HCT116 (cell line): ENCODE results near the gene CLC. TPM values are rescaled to one million over a fixed set of nuclear protein-coding genes. Genes with fewer than 3 reads are reported as not detected.

ENCODE experiments used
- ATAC-seq: fragments of 200-7000 bp; cut with Tn5 transposase; 2 replicates; pipeline ENCODE4 v1.9.1; 2020; ENCODE audit warnings: mild to moderate bottlenecking, moderate library complexity
- BruUV-seq: library from RNA; stranded (reverse); fragments of 400-500 nt; replicated peaks from 2 replicates; lab custom pipeline; 2021; lab: Mats Ljungman, UMichigan
- CTCF ChIA-PET: fragments of 300-600 bp; sonication (Branson Sonifier 250); formaldehyde crosslinking; loops from one replicate; lab custom pipeline; 2021; ENCODE audit warnings: antibody characterized with exemption; lab: Charles Lee
- POLR2A ChIA-PET: fragments of 300-600, 350-600 bp; sonication (Branson Sonifier 250); formaldehyde crosslinking; loops from one replicate; lab custom pipeline; 2021; ENCODE audit warnings: antibody characterized with exemption; lab: Charles Lee
- RAD21 ChIA-PET, 2 experiments: fragments of 300-600 bp; sonication (Branson Sonifier 250); formaldehyde crosslinking; loops; one replicate each; lab custom pipeline; 2023; ENCODE audit warnings: low total read pairs in 2 of 2; ENCODE audit not compliant: uncharacterized antibody in 2 of 2, unreplicated experiment in 2 of 2, low non-redundant PET in 1 of 2; lab: Charles Lee
- DNase-seq: peaks from one replicate; pipeline ENCODE4 v3.0.0-alpha.2; 2010; ENCODE audit warnings: low read depth, low spot score
- H2AFZ ChIP-seq: fragments of 200-600 bp; shearing (Covaris generic), sonication (generic); 2 replicates; pipeline ENCODE4 v1.6.1; 2017; ENCODE audit warnings: low read depth, mixed run types, mixed read lengths, antibody characterized with exemption, low read length; ENCODE audit not compliant: poor library complexity, severe bottlenecking
- H3K27ac ChIP-seq: 2 replicates; pipeline ENCODE4 v1.5.1; 2012; ENCODE audit warnings: low read depth, low read length
- H3K27me3 ChIP-seq: fragments of 200-600 bp; sonication (generic); 2 replicates; pipeline ENCODE4 v1.6.1; 2016; ENCODE audit warnings: mixed run types, low read length, mixed read lengths; ENCODE audit not compliant: insufficient read depth
- H3K36me3 ChIP-seq, 2 experiments: fragments of 200-500 bp in 1 of 2; fragments of 200-600 bp in 1 of 2; sonication (Bioruptor generic) in 1 of 2; sonication (generic) in 1 of 2; 2 replicates each; pipeline versions ENCODE4 v1.5.1 to v1.6.1; 2014 to 2016; ENCODE audit warnings: low read length in 2 of 2, inconsistent platforms in 1 of 2, mixed read lengths in 1 of 2, mixed run types in 1 of 2; ENCODE audit not compliant: insufficient read depth in 2 of 2, control insufficient read depth in 1 of 2
- H3K4me1 ChIP-seq, 2 experiments: fragments of 200-600 bp in 1 of 2; sonication (generic) in 1 of 2; 2 replicates each; pipeline versions ENCODE4 v1.5.1 to v1.6.1; 2012 to 2017; ENCODE audit warnings: low read length in 2 of 2, inconsistent platforms in 1 of 2, mild to moderate bottlenecking in 1 of 2, mixed read lengths in 1 of 2, mixed run types in 1 of 2, moderate library complexity in 1 of 2; ENCODE audit not compliant: insufficient read depth in 2 of 2, control insufficient read depth in 1 of 2
- H3K4me2 ChIP-seq: fragments of 200-600 bp; sonication (generic); 2 replicates; pipeline ENCODE4 v1.6.1; 2017; ENCODE audit warnings: mixed run types, low read length, mixed read lengths
- H3K4me3 ChIP-seq, 2 experiments: fragments of 200-600 bp in 1 of 2; sonication (generic) in 1 of 2; replicated peaks in 1 of 2; 2 replicates each; pipeline ENCODE4 v1.5.1; 2011 to 2016; ENCODE audit warnings: low read length in 2 of 2, control low read depth in 1 of 2, low read depth in 1 of 2, mild to moderate bottlenecking in 1 of 2, mixed read lengths in 1 of 2, mixed run types in 1 of 2
- H3K79me2 ChIP-seq: fragments of 200-600 bp; sonication (generic); 2 replicates; pipeline ENCODE4 v1.6.1; 2017; ENCODE audit warnings: mild to moderate bottlenecking, mixed run types, low read length, moderate library complexity, mixed read lengths; ENCODE audit not compliant: insufficient read depth
- H3K9ac ChIP-seq: fragments of 200-600 bp; sonication (generic); 2 replicates; pipeline ENCODE4 v1.6.1; 2016; ENCODE audit warnings: low read length, mixed read lengths
- H3K9me2 ChIP-seq: fragments of 200-600 bp; sonication (generic), shearing (Covaris generic); 2 replicates; pipeline ENCODE4 v1.6.1; 2017; ENCODE audit warnings: mixed run types, mild to moderate bottlenecking, moderate library complexity; ENCODE audit not compliant: insufficient read depth
- H3K9me3 ChIP-seq, 2 experiments: fragments of 200-500 bp in 1 of 2; fragments of 200-600 bp in 1 of 2; sonication (Bioruptor generic) in 1 of 2; sonication (generic) in 1 of 2; 2 replicates each; pipeline ENCODE4 v1.6.1; 2014 to 2017; ENCODE audit warnings: low read length in 2 of 2, mixed read lengths in 2 of 2, inconsistent platforms in 1 of 2, low read depth in 1 of 2, mild to moderate bottlenecking in 1 of 2, mixed run types in 1 of 2, moderate library complexity in 1 of 2; ENCODE audit not compliant: control insufficient read depth in 1 of 2, insufficient read depth in 1 of 2
- H4K20me1 ChIP-seq: fragments of 200-600 bp; sonication (generic), shearing (Covaris generic); 2 replicates; pipeline ENCODE4 v1.6.1; 2017; ENCODE audit warnings: mixed run types, mild to moderate bottlenecking, moderate library complexity; ENCODE audit not compliant: insufficient read depth
- CEBPB ChIP-seq: IDR thresholded peaks from 2 replicates; pipeline ENCODE4 v1.6.1; 2012; ENCODE audit warnings: low read depth
- EZH2phosphoT487 ChIP-seq: fragments of 200-600 bp; IDR thresholded peaks from 2 replicates; pipeline ENCODE4 v1.6.1; 2018; ENCODE audit warnings: antibody characterized with exemption, borderline replicate concordance
- FOSL1 ChIP-seq: IDR thresholded peaks from 2 replicates; pipeline ENCODE4 v1.6.1; 2012; ENCODE audit warnings: low read depth
- JUND ChIP-seq: IDR thresholded peaks from 2 replicates; pipeline ENCODE4 v1.6.1; 2012
- POLR2A ChIP-seq: IDR thresholded peaks from 2 replicates; pipeline ENCODE4 v1.7.0; 2011; ENCODE audit warnings: borderline replicate concordance; ENCODE audit not compliant: insufficient read depth, insufficient read length; ENCODE audit errors: extremely low read depth
- POLR2AphosphoS5 ChIP-seq: IDR thresholded peaks from 2 replicates; pipeline ENCODE4 v1.6.1; 2011; ENCODE audit warnings: mild to moderate bottlenecking, low read depth, low read length, moderate library complexity
- RAD21 ChIP-seq: IDR thresholded peaks from 2 replicates; pipeline ENCODE4 v1.6.1; 2012; ENCODE audit warnings: low read depth, mild to moderate bottlenecking
- REST ChIP-seq: IDR thresholded peaks from 2 replicates; pipeline ENCODE4 v1.6.1; 2012; ENCODE audit warnings: low read depth
- SIN3A ChIP-seq: IDR thresholded peaks from 2 replicates; pipeline ENCODE4 v1.6.1; 2012; ENCODE audit warnings: low read depth
- SP1 ChIP-seq: IDR thresholded peaks from 2 replicates; pipeline ENCODE4 v1.6.1; 2012; ENCODE audit warnings: low read depth
- ZBTB33 ChIP-seq: IDR thresholded peaks from 2 replicates; pipeline ENCODE4 v1.6.1; 2011; ENCODE audit warnings: mild to moderate bottlenecking, low read length, moderate library complexity; ENCODE audit not compliant: insufficient replicate concordance; ENCODE audit errors: extremely low read depth
- ZFX ChIP-seq: fragments of 450-650 bp; IDR thresholded peaks from 2 replicates; pipeline ENCODE4 v1.6.1; 2017
- intact Hi-C: fragments of 100-400 bp; cut with micrococcal nuclease; formaldehyde crosslinking; loops from 2 replicates; pipeline ENCODE4 v1.10.0; 2022
- total RNA-seq: library from RNA; stranded (reverse); gene quantifications from one replicate; pipeline ENCODE4 v1.2.1, GENCODE V29; 2021; ENCODE audit not compliant: unreplicated experiment
- TF ChIP-seq, protein P1 (sequence below): IDR thresholded peaks from 2 replicates; pipeline ENCODE4 v1.6.1; 2012

Gene CLC
- total RNA-seq, 1 experiment from 2014 or later: not detected

GRCh38 chr19:39752390-39752789 lies 14.6 kb upstream of the CLC start:
- H3K9me3 ChIP-seq: no peaks in the 10 kb centered on the region
- ChIA-PET RAD21 (no interaction called here), CTCF (no interaction called here), POLR2A (no interaction called here)
- H3K9ac ChIP-seq: no peak overlapping the region
- no peak for DNase-seq
- TF ChIP-seq ZBTB33: no peak
- no peak for TF ChIP-seq ZFX
- TF ChIP-seq CEBPB: no peak
- no peak for TF ChIP-seq RAD21
- no peak for TF ChIP-seq SIN3A
- TF ChIP-seq SP1: no peak
- TF ChIP-seq JUND: no peak
- TF ChIP-seq EZH2phosphoT487: no peak
- no peak for TF ChIP-seq POLR2A
- TF ChIP-seq, protein P1, sequence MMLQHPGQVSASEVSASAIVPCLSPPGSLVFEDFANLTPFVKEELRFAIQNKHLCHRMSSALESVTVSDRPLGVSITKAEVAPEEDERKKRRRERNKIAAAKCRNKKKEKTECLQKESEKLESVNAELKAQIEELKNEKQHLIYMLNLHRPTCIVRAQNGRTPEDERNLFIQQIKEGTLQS: no peak
- TF ChIP-seq FOSL1: no peak
- TF ChIP-seq REST: no peak
- no peak for TF ChIP-seq POLR2AphosphoS5
- H3K4me2 ChIP-seq: no peak overlapping the region
- H3K4me1 ChIP-seq: no peaks in the 10 kb centered on the region
- ATAC-seq: no peak
- no peak overlapping the region for H3K27ac ChIP-seq
- H3K79me2 ChIP-seq: no peaks in the 10 kb centered on the region
- peaks cover 70% of the 10 kb centered on the region for H3K27me3 ChIP-seq
- intact Hi-C loops: no loop called here
- H2AFZ ChIP-seq: no peak overlapping the region
- no peaks in the 10 kb centered on the region for H3K9me2 ChIP-seq
- no peak overlapping the region for H3K4me3 ChIP-seq
- H3K36me3 ChIP-seq: no peaks in the 10 kb centered on the region
- no TSS peak for BruUV-seq
- H4K20me1 ChIP-seq: no peaks in the 10 kb centered on the region
